GM15510 (cell line): ENCODE results near the gene TCF12.

Experiments
- POLR2A ChIP-seq: IDR thresholded peaks from 3 replicates; pipeline ENCODE4 v1.6.1; 2011; ENCODE audit warnings: borderline replicate concordance; ENCODE audit not compliant: insufficient read length; ENCODE audit errors: extremely low read depth

The TCF12 gene

GRCh38 chr15:56960116-56960515 is 41.7 kb downstream of the TCF12 start:
- no peak for TF ChIP-seq POLR2A

DNA sequence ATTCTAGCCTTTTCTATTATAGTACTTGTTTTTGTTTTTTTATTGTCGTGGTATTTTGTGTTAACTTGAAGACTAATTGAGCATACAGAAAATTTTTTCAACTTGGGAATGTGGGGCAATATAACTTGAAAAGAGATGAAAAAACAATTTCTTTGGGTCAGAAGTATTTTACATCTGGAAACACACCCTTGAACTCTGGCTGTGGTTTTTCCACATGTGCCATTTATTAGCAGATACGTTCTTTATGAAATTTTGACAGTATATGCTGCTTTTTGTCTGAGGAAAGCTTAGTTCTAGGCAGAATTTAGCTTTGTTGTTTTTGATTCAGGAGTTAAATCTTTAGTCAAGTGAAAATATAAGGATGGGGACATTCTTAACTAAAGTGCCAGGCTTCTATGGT is 44.7 kb downstream of the TCF12 start:
- TF ChIP-seq POLR2A, result no peak

DNA sequence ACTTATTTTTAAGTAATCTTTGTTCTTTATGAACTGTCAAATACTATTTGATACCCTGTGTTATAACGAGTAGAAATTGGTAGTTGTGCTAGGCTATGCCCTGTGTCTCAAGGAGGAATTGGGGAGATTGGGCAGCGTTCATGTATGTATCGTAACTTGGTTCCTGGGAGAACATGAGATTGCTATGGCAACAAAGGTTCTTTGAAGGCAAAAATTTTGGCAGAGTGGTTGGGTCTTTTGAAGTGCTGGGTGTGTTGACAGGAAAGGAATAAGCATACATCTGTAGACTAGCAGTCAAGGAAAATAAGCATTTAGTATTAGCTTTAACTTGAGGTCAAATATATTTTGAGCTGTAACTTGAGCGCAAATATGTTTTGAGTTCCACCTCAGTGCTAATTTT is 45.3 kb downstream of the TCF12 start:
- TF ChIP-seq POLR2A, result no peak

- no peak for TF ChIP-seq POLR2A
Observed at GRCh38 chr15:56964182-56964581, 45.7 kb downstream of the TCF12 start.

- TF ChIP-seq POLR2A, result no peak
Observed at GRCh38 chr15:56965231-56966013, 47.0 kb downstream of the TCF12 start.

DNA sequence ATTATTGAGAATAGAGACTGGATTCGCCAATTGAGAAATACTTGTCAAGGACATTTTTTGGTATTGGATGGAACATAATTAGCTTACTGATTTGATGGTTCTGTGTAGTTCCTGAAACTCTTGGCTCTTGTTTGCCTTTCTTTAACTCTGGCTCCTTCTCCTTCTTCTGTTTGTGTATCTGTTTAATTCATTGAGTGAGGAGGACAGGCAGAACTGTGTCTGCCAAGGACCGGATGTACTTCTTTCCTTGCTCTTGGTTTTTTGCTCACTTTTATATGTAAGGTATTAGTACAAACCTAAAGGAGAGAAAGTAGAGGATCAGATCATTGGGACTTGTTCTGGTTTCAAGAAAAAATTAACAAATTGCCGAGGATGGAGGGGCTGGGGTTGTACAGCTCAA is 48.9 kb downstream of the TCF12 start:
- no peak for TF ChIP-seq POLR2A

DNA sequence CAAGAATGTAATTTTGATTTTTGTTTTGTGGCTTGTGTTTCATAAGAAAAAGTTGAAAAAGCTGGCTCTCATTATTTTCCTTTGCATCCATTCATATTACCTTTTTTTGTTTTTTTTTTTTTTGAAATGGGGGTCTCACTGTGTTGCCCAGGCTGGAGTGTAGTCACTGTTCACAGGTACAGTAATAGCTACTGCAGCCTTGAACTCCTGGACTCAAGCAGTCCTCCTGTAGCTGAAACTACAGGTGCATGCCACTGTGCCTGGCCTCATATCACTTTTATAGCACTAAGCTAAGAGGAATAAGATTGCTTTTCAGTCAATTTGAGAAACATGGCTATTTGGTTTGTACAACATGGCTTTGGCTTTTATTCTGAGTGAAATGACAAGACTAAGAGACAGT is 49.8 kb downstream of the TCF12 start:
- TF ChIP-seq POLR2A, result no peak

- TF ChIP-seq POLR2A, result no peak
Observed at GRCh38 chr15:56968821-56969220, 50.4 kb downstream of the TCF12 start.

DNA sequence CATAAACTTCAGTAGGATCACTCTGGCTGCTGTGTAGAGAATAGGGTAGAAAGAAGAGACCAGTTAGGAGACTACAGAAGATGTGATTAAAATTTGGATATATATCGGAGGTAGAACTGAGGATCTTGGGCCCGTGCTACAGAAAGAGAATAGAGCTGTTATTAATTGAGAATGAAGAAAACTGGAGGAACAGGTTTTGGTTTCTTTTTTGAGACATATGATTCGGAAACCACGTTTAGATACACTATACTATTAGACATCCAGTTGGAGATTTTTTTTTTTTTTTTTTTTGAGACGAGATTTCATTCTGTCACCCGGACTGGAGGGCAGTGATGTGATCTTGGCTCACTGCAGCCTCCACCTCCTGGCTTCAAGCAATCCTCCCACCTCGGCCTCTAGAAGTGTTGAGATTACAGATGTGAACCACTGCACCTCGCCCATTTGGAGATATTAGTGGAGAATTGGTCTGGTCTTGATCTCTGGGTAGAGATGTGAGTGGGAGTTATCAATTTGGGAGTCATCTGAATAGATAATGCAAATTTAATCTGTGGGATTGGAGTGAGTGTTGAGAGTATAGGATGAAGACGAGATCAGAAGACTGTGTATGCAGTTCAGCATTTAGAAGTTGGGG is 50.9 kb downstream of the TCF12 start:
- TF ChIP-seq POLR2A, result no peak

- no peak for TF ChIP-seq POLR2A
Observed at GRCh38 chr15:56971571-56971970, 53.1 kb downstream of the TCF12 start.

DNA sequence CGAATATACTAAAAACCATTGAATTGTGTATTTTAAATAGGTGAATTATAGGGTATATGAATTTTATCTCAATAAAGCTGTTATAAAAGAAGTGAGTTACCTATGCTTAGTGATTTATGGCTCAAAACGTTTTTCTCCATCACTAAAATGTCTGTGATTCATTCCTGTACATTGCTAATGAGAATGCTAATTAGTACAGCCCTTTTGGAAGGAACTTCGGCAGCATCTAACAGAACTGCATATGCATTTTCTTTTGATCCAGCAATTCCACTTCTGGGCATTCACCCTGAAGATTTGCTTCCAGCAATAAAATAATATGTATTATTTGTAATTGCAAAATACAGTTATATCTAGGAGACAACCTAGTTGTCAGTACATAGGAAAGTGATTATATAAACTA is 53.6 kb downstream of the TCF12 start:
- TF ChIP-seq POLR2A, result no peak

DNA sequence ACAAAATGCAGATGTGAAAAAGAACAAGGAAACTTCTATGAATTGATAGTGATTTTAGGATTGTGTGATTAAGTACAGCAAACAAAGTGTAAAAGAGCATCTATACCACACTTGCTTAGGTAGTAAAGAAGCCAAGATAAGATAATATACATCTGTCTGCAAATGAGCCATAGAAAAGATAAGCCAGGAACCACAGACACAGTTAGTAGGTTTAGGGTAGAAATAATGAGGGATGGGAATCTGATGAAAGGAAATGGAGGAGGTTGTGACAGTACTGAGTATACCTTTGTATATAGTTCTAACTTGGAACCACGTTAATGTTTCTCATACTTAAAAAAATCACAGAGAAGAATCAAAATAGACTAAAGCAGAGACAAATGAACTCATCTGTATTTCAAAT is 54.0 kb downstream of the TCF12 start:
- TF ChIP-seq POLR2A, result no peak

DNA sequence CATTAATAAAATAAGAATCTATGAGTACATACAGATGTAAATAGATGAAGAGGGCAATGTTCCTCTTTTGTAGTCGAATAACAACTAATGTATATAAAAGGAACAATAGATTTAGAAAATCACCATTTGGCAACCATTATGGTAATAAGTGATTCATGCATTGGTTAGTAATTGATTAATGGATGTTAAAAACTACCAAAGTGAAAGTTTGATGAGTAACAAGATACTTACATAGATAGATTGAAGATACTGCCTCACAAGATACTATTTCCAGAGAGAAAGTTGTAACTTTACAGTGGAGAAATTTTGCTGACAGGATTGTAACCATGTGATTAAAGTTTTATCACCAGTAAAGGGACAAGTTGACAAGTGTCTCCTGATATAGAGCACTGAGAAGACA is 55.0 kb downstream of the TCF12 start:
- TF ChIP-seq POLR2A, result no peak

DNA sequence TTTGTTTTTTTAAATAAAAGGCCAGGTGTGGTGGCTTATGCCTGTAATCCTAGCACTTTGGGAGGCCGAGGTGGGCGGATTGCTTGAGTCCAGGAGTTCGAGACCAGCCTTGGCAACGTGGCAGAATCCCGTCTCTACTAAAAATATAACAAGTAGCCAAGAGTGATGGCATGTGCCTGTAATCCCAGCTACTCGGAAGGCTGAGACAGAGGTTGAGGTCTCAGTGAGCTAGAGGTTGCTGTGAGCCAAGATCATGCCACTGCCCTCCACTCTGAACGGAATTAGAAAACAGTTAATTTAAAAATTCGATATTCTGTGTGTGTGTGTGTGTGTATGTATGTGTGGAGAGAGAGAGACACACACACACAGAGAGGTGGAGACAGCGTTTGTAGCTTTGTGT is 58.8 kb downstream of the TCF12 start:
- TF ChIP-seq POLR2A, result no peak

GRCh38 chr15:56978898-56979662 is 60.6 kb downstream of the TCF12 start:
- TF ChIP-seq POLR2A, result no peak
